Glomerular visceral epithelial cell (primary cell): Measurements from ENCODE around the gene CELA3B.
"Not testable (repeated sequence)": the region's sequence is repeated elsewhere in the genome, so short reads cannot be mapped to it uniquely, and the experiment has no call there.

Experiments
- DNase-seq: peaks from one replicate; pipeline ENCODE4 v3.0.0-alpha.2; 2016; ENCODE audit errors: extremely low spot score

CELA3B gene

DNA sequence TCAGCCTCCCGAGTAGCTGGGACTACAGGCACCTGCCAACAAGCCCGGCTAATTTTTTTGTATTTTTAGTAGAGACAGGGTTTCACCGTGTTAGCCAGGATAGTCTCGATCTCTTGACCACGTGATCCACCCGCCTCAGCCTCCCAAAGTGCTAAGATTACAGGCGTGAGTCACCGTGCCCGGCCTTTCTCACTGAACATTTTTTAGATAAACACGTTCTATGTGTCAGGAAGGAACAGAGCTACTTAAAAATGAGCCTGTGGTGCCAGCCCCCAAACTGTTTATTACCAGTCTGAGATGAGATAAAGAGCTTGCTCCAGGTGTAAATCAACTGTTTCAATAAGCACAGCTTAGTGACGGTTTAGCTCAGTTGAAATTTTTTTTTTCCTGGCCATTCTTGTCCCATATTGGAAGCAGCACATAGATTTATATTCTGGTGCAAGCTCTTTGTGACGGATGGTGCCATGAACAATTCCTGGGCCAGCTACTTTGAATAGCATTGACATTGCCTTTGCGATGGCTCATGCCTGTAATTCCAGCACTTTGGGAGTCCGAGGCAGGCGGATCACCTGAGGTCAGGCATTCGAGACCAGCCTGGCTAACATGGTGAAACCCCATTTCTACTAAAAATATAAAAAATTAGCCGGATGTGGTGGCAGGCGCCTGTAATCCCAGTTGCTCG is 33.7 kb upstream of the CELA3B start:
- DNase-seq: peak; percentile 30

- DNase-seq: no peak
Observed at GRCh38 chr1:21944733-21945073, 32.1 kb upstream of the CELA3B start.

DNA sequence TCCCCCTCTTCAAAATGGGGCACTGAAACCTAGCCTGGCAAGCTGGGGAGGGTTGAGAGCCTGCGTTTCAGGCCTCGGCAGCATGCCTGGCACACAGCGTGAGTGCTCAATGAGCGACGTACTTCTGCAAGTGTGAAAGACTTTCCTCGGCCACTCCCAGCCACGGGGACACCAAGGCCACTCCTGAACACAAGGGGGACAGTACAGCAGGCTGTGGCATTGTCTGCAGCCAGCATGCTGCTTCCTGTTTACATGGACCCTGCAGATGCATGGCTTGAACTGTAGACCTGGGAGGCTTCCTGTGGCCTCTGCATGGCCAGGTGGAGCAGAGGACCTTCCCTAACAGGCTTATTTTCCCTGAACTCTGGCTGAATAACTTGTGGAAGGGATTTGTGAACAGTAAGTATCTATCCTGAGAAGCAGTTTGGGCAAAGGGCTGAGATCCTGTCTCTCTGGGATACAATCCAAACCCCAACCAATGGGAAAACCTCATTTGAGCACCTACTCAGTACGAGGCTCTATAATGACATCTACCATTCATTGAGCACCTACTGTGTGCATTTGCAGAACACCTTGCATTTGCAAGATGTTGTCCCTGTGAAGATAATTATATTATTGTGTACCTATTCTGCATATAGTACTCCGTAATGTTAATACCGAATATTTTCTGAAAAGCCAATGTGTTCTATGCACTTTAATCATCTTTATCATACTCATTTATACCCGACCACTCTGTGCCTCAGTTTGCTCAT is 29.8 kb upstream of the CELA3B start:
- no peak for DNase-seq

GRCh38 chr1:21950734-21951133 is 26.1 kb upstream of the CELA3B start:
- DNase-seq: no peak

DNA sequence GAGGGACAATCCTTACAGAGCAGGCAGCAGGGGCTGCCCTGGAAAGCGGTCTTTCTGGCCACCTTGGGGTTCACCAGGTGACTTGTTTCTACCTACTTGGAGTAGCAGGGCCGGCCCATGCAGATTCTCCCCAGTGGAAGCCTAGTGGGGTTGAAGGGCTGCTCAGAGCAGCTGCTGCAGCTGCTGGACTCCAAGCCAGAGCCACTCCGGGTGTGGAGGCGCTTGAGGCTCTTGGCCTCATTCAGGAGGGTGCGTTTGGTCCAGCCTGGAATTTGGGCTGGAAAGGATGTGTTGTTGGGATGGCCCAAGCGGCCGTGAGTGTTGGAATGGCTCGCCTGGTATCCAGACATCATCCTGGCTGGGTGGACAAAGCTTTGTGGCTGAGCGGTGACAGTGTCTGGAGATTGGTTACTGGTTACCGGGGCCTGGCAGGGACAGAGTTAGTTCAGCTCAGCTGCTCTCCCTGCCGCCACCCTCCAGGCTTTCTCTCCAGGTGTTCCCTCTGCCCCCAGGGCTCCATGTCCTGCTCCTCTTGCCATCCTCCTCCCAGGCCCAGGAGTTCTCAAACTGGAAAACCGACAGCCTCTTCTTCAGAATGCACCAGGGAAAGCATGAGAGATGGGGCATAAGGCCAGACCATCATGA is 25.5 kb upstream of the CELA3B start:
- DNase-seq: no peak

- DNase-seq: no peak
Observed at GRCh38 chr1:21952786-21953520, 23.9 kb upstream of the CELA3B start.

GRCh38 chr1:21955058-21955457 is 21.8 kb upstream of the CELA3B start:
- no peak for DNase-seq

DNA sequence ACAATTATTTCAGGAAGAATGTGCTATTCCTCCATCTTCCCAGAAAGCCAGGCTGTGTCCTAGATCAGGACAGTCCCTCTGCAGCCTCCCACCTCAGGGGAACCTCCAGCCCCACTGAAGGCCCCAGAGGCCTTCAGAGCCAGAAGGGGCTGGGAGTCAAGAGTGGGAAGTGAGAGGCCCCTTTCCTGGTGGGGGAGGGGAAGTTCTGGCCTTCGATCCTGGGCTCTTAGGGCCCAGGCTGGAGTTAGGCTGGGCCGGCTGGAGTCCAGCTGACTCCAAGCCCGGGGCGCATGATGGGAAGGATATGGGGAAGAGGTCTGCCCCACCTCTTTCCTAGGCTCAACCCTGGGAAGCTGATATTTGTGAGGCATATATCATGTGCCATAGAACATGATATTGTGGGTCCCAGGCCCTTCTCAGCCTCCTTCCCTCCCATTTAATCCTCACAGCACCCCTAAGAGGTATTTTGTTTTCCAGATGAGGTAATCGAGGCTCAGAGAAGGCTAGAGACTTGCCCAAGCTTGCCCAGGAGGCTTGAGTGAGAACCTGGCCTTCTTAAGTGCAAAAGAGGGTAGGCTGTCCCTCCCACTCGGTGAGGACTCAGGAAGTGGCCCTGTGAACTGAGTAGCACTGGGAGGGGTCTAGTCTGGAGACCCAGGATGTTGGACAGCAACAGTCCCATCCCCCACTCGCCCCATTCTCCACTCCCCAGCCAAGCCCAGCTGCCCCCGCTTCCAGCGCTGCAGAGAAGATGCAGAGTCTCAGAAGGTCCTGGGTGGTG is 21.1 kb upstream of the CELA3B start:
- peak; percentile 35 for DNase-seq

GRCh38 chr1:21956720-21957552 is 19.9 kb upstream of the CELA3B start:
- DNase-seq: peak; percentile 95

- DNase-seq: no peak
Observed at GRCh38 chr1:21961337-21961736, 15.5 kb upstream of the CELA3B start.

GRCh38 chr1:21961799-21962198 is 15.0 kb upstream of the CELA3B start:
- no peak for DNase-seq

GRCh38 chr1:21963477-21964217 is 13.2 kb upstream of the CELA3B start:
- DNase-seq: peak; percentile 82

- peak; percentile 50 for DNase-seq
Observed at GRCh38 chr1:21966247-21967000, 10.4 kb upstream of the CELA3B start.

- not testable (repeated sequence) for DNase-seq
Observed at GRCh38 chr1:21967216-21967615, 9.6 kb upstream of the CELA3B start.

GRCh38 chr1:21969066-21969465 is 7.8 kb upstream of the CELA3B start:
- not testable (repeated sequence) for DNase-seq

GRCh38 chr1:21970523-21970922 is 6.3 kb upstream of the CELA3B start:
- DNase-seq: not testable (repeated sequence)

DNA sequence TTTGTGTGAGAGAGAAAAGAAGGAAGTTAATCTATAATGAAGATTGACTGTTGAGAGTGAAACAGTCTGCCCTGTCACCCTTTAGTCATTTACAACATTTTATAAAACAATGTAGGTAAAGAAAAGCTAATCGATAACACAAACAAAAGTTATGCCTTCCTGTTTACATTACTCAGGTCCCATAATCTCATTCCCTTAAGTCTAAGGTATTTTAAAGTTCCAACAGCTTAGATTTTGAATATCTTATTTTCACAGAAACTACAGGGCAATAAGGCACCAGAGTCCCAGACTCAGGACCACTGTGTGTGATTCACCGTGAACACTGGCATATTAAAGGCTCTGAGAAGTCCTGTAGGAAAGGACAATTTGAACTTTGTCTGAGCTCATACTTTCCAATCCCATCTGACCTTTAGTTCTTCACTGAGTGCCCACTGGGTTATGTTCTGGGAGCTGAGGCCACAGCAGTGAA is 3.8 kb upstream of the CELA3B start:
- DNase-seq: not testable (repeated sequence)

GRCh38 chr1:21973948-21974347 is 2.9 kb upstream of the CELA3B start:
- DNase-seq: not testable (repeated sequence)

GRCh38 chr1:21974699-21975098 is 2.1 kb upstream of the CELA3B start:
- not testable (repeated sequence) for DNase-seq
